Cerebellar cortex (tissue), 1 donor: ENCODE results near the gene THSD4.

Source experiments
- DNase-seq: peaks from one replicate; pipeline ENCODE4 v3.0.0-alpha.2; 2015; ENCODE audit warnings: low spot score

THSD4 gene

DNA sequence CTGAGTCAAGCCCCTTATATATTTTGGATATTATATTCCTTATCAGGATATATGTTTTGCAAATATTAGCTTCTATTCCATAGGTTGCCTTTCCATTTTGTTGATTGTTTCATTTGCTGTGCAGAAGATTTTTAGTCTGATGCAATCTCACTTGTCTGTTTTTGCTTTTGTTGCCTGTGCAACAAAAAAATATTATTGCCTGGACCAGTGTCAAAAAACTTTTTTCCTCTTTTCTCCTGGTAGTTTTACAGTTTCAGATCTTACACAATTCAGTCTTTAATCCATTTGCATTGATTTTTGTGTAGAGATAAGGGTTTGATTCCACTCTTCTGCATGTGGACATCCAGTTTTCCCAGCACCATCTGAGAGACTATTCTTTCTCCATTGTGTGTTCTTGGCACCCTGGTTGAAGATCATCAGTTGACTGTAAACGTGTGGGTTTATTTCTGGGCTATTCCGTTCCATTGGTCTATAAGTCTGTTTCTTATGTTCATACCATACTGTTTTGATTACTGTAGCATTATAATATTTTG is 466.2 kb downstream of the THSD4 start:
- DNase-seq = no peak

DNA sequence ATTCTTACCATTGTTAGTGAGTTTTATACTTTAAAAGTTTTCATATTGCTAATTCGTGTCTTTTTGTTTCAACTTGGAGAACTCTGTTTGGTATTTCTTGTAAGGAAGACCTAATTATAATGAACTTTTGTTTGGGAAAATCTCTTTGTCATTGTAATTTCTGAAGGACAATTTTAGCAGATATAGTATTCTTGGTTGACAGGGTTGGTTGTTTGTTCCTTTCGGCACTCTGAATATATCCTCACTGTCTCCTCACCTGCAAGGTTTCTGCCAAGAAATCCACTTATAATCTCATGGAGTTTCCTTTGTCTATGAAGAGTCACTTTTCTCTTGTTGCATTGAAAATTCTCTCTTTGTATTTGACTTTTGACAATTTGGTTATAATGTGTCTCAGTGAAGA is 469.9 kb downstream of the THSD4 start:
- no peak for DNase-seq

DNA sequence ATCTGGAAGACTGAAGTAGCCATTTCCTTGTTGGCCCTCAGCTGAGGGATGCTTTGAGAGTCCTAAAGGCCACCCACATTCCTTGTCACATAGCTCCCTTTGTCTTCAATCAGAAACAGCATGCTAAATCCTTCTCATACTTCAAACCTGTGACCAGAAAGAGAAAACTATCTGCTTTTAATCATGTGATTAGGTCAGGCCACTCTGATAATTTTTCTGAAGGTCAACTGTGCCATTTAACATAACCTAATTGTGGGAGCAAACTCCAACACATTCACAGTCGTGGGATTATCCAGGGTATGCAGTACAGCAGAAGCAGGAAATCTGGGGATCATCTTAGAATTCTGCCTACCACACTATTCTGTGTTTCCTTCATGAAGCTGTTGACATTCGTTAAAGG is 471.2 kb downstream of the THSD4 start:
- no peak for DNase-seq

DNA sequence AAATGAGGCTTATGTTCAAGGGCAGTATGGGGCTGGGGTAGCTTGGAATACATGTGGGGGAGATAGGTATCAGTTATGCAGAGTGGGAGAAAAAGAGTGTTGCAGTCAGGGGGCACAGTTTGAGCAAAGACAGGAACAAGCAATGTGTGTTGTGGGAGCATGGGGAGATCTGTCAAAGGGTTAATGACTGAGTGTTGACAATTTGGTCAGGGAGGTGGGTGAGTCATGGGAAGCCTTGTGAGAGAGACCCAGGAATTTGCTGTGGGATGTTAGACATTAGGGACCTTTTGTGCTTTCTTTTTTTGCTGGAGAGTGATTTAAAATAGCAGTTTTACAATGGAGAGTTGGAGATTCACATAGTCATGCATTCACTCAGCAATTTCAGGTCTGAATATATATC is 473.5 kb downstream of the THSD4 start:
- DNase-seq = no peak

- no peak for DNase-seq
These were observed 475.8 kb downstream of the THSD4 start for GRCh38 chr15:71591057-71591456.

DNA sequence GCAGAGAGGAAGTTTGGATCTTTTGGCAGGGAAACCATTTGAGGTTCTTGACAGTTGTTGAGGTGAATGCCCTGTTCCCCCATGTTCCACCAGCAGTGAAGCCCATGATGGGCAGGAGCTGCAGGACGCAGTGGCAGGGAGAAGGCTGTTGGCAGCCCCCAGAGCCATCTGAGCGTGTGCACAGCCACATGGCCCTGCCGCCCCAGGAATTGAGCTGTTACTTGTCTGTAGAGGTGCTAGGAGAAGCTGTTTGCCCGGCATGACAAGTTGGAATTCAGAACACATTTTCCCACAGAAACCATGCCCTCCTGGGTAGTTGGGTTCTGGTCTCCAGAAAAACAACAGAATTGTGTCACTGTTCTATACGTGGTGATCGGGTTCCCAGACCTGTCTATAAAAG is 476.9 kb downstream of the THSD4 start:
- no peak for DNase-seq

- DNase-seq = no peak
These were observed 480.7 kb downstream of the THSD4 start for GRCh38 chr15:71595846-71596553.

DNA sequence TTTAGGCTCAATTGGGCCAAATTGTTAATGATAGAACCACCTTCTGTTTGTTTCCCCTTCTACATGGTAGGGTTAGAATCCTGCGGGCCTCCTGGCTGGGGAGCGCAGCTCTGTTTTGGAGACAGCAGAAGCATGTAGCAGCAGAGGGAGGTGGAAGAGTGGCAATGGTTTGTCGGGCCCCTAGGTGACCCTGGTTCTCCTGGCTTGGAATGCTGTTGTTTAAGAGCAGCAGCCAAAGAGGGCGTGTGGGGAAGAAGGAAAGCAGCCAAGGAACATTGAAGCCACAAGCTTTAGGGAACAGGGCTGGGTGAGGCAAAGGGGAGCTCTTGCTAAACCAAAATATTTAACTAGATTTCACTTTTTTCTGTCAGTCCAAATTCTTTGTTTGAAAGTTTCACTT is 481.4 kb downstream of the THSD4 start:
- DNase-seq = peak; percentile 2

- DNase-seq = no peak
These were observed 481.9 kb downstream of the THSD4 start for GRCh38 chr15:71597126-71597525.

DNA sequence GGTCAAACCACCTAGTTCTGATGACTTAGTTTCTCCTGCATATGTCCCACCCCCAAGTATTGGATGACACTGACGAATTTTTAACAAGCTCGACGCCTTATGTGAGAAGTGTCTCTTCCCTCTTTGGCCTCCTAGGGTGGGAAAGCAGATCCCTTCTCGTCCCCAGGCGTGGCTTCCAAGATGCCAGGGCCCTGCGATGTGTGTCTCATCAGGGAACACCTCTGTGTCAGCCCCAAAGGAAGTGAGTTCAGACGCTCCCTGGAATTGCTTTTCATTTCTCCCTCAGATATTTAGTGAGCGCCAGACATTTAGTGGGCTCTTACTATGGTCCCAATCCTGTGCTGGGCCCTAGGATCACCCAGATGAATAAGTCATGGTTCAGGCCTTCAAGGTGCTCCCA is 482.4 kb downstream of the THSD4 start:
- DNase-seq = no peak

DNA sequence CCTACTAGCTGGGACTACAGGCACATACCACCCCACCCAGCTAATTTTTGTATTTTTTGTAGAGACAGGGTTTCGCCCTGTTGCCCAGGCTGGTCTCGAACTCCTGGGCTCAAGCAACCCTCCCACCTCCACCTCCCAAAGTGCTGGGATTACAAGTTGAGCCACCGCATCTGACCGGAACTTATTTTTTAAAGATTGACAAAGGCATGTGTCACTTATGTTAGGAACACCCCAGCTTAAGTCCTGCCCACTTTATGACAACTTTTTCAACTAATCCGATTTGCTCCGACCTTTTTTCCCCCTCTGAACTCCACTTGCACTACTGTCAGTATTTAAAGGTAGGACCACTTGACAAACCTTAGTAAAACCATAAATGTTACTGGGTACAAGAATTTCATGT is 483.5 kb downstream of the THSD4 start:
- DNase-seq = no peak

DNA sequence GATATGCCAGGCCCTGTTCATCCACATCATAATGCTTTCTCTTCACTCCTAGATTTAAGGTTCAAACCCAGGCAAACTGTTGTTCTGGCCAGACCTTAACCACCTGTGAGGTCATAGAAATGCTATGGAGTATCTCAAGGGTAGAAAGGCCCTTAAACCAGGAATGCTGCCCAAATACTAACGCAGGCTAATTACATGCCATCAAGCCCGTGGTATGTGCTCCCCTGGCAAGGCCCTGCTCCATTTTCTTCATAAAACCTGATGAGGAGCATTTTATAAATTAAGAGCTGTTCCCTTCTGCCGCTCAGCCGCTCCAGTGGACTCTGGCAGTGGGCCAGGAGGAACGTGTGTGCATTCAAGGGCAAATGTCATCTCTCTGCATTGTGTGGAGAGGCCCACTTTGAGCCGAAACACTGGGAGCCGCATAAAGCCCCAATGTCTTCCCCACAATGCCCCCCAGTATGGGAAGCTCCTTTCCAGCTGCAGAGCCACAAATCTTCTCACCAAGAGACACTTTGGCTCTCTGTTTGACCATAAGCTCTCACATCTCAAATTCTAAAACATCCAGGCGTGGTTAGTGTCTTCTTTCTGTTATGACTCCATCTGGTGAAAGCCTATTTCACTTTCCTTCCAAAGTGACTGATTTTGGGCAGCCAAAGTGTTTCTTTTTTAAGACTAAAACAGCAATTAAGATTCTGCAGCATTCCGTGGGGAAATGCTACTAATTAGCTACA is 484.3 kb downstream of the THSD4 start:
- DNase-seq = no peak

GRCh38 chr15:71600237-71600636 is 485.0 kb downstream of the THSD4 start:
- DNase-seq = no peak

- no peak for DNase-seq
These were observed 486.0 kb downstream of the THSD4 start for GRCh38 chr15:71601038-71601834.

GRCh38 chr15:71603379-71603778 is 488.1 kb downstream of the THSD4 start:
- no peak for DNase-seq

- DNase-seq = no peak
These were observed 492.1 kb downstream of the THSD4 start for GRCh38 chr15:71607383-71607782.

DNA sequence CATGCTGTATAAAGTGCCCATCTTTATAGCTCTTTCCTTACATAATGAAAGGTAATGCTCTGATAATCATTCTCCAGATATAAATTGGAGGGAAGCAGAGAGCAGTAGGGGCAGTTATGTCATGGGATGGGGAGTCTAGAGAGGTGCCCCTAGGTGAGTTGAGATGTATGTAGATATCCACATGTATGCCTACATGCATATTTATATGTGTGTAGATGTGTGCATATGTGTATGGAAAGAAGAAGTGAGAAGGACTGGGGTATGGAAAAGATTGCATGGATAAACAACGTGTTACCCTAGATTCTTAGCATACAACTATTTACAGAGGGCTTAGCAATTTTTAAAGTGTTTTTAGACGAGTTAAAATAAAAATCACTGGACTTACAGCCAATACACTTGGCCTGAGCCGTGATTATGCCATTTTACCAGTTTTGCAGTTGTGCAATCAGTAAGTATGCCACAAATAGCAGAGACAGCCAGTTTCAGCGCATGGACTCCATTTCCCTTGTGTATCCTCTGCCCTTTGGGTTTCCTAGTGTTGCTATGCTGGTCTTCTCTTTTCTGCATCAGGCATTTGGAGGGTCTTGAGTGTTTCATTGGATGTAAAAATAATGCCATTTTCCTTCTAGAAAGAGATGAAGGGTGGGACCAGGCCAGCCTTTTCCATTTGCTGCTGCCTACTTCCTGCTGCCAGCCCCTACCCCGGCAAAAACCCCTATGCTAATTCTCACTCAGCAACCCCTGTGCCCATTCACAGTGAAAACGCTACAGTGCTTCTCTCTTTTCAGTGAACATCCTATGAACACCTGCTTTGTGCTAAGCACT is 495.7 kb downstream of the THSD4 start:
- no peak for DNase-seq

DNA sequence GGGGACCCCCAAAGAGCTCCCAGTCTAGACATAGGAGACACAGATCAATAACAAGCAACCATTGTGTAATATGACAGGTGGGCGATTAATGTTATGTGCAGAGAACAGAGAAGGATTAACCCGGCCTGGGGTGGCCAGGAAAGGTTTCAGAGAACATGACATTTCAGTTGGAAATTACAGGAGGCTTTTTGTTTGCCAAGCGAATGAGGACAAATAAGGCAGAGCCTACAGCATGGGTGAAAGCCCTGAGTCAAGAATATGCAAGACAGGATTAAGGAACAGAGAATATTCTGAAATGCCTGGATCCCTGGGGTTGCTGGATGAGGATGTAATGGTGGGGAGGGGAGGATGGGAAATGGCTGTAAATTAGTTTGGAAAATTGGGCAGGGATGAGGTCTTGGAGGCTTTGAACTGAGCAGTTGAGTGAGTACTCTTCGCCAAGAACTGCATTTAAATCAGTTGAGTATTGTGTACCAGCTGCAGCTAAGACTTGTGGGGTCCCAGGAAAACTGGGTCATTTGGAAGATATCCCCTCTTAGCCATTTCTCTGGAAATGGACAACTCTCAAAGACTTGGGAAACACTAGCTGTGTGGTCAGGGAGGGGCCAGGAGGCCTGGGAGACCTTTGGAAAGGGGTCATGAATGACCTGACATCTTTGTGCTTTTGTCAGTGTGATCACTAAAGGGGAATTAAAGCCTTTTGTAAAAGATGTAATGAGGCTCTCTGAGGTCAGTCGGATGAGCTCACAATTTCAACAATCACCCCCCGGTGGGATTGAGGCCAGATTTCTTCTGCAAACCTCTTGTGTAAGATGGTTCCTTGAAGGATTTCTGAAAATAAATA is 496.5 kb downstream of the THSD4 start:
- DNase-seq = no peak

DNA sequence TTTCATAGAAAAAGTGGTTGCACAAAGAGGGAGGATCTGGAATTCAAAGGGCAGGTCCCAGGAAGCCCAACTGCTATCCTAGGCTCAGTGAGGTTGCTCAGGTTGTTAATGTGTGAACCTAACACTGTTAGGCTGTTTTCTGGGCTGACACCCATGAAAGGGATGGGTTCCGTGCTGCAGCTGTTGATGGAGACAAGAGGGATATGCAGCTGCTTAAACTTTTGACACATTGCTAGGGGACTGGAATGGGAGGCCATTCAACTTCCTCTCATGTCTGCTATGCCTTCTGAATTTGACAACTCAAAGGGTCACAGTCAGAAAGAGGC is 497.1 kb downstream of the THSD4 start:
- no peak for DNase-seq

GRCh38 chr15:71612869-71613268 is 497.6 kb downstream of the THSD4 start:
- no peak for DNase-seq

- DNase-seq = no peak
These were observed 507.8 kb downstream of the THSD4 start for GRCh38 chr15:71623111-71623510.
